Measurements from ENCODE around the gene DENND6B. TPM values are rescaled to one million over a fixed set of nuclear protein-coding genes. Genes with fewer than 3 reads are reported as not detected.

Gene DENND6B
- total RNA-seq, 6 experiments from 2014 or later, result 1.4 to 2.5 (median 1.9) TPM

DNA sequence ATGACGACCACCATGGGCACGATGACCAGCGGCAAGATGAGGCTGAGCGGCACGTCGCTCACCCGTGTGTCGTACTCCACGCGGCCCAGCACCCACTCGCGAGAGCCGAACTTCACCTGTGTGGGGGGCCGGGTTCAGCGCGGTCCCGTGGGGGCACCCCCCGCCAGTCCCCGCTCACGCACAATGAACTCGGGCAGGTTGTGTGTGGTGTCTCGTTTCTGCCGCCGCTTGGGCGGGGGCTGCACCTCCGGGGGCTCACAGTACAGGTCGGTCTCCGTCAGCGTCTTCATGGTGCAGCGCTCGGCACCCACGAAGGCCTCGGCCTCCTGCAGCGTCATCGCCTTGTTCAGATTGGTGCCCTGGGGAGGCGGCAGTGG lies 45.4 kb downstream of the DENND6B start:
- Mint-ChIP-seq H3K4me3 (no peak overlapping the region), H3K36me3 (ENCODE audit: low read depth) (peaks cover 15% of the 10 kb centered on the region; the same call in 1 of the 2 replicates), H3K27ac (no peak overlapping the region), H3K9me3 (no peaks in the 10 kb centered on the region), H3K4me1 (ENCODE audit: low read depth) (peaks cover 5% of the 10 kb centered on the region; the same call in 1 of the 2 replicates), H3K27me3 (ENCODE audit: insufficient read depth) (peaks cover 16% of the 10 kb centered on the region)
- TF ChIP-seq, protein P1, sequence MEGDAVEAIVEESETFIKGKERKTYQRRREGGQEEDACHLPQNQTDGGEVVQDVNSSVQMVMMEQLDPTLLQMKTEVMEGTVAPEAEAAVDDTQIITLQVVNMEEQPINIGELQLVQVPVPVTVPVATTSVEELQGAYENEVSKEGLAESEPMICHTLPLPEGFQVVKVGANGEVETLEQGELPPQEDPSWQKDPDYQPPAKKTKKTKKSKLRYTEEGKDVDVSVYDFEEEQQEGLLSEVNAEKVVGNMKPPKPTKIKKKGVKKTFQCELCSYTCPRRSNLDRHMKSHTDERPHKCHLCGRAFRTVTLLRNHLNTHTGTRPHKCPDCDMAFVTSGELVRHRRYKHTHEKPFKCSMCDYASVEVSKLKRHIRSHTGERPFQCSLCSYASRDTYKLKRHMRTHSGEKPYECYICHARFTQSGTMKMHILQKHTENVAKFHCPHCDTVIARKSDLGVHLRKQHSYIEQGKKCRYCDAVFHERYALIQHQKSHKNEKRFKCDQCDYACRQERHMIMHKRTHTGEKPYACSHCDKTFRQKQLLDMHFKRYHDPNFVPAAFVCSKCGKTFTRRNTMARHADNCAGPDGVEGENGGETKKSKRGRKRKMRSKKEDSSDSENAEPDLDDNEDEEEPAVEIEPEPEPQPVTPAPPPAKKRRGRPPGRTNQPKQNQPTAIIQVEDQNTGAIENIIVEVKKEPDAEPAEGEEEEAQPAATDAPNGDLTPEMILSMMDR (IDR thresholded peaks at IDR 0.05), result no peak
- no peak for DNase-seq

DNA sequence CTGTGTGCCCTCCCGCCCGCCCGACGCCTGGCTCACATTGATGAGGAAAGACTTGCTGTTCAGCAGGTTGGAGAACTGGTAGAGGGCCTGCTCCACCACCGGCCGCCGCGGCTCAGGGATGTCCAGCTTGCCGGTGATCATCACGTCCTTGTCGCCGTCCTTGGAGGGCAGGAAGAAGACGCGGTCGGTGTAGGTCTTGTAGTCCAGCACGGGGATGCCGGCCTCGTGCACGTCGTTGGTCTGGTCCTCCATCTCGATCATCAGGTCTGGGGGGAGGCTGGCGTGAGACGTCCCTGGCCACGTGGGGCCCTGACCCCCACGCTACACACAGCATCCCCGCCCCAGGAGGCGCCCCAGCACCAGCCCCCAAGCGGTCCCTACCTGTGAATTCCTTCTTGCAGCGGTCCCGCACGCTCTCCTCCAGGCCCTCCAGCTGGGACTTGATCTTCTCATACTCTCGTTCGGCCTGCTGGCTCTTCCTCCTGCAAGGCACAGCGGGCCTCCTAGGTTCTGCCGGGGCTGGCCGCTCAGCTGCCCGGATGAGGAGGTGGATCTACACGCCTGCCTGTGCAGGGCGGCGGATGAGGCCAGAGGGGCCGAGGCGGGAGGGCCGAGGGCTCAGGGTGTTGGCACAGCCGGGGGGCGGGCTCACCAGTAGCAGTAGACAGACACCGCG lies 46.0 kb downstream of the DENND6B start:
- Mint-ChIP-seq H3K27ac (no peak overlapping the region; the same call in 1 of the 2 replicates), H3K36me3 (ENCODE audit: low read depth) (peaks cover 15% of the 10 kb centered on the region; the same call in 1 of the 2 replicates), H3K4me3 (no peak overlapping the region), H3K9me3 (no peaks in the 10 kb centered on the region), H3K4me1 (ENCODE audit: low read depth) (peaks cover 5% of the 10 kb centered on the region; the same call in 1 of the 2 replicates), H3K27me3 (ENCODE audit: insufficient read depth) (peaks cover 15% of the 10 kb centered on the region)
- TF ChIP-seq, protein P1 (IDR thresholded peaks at IDR 0.05), result no peak
- no peak for DNase-seq

DNA sequence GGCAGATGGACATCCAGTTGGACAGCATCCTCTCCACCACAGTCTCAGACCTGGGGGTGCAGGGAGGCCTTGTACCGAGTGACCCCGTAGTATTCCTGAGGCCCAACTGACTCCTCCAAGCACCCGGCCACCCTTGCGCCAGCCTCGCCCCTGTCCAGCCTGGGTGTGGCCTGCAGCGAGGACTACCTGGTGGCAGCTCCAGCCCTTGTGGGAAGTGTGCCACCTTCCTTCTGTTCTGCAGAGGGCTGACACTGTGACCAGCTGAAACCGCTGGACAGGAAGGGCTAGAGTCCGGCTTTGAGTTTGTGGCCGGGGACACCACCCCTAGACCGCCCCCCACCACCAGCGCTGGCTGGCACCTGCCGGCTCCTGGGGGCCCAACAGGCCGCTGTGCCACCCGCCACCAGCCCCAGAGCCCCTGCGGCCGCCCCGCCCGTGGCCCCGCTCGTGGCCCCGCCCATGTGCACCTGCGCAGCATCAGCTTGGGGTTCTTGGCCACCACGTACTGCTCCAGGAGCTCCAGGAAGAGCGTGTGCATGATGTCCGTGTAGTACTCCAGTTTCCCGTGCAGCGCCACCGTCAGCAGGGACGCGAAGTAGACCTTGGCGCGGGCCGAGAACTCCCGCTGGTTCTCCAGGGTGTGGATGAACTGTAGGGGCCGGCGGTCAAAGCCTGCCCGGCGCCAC lies 46.6 kb downstream of the DENND6B start:
- DNase-seq, result no peak
- TF ChIP-seq, protein P1 (IDR thresholded peaks at IDR 0.05), result no peak
- Mint-ChIP-seq H3K27ac (no peak overlapping the region), H3K4me1 (ENCODE audit: low read depth) (peaks cover 5% of the 10 kb centered on the region; the same call in 1 of the 2 replicates), H3K4me3 (no peak overlapping the region), H3K9me3 (no peaks in the 10 kb centered on the region), H3K27me3 (ENCODE audit: insufficient read depth) (peaks cover 12% of the 10 kb centered on the region), H3K36me3 (ENCODE audit: low read depth) (peaks cover 15% of the 10 kb centered on the region; the same call in 1 of the 2 replicates)

DNA sequence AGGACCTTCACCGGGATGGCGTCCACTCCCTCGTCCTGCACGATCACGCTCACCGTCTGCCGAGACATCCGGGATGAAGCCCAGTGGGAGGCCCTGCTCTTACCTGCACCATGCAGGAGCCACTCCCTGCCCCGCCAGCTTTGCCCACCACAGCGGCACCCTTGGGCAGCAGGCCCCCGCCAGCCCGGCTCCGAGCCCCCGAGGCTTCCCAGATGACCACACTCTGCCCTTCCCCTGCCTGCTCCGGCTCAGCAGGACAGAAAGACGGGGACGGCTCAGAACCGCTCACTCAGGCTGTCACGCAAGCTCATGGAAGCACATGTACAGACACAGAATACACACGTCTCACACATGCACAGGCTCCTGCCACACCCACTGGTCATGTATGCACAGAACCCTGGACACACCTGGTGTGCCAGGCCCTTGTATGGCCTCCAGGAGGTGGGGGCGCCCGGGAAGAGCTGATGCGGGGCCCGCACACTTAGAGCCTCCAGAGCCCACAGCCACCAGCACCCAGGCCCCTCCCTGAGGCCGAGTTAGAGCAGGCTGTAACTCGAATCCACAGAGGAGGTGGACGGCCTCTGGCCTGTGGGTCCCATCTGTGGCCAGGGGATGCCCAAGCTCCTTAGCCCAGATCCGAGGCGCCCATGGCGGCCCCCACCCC lies 47.7 kb downstream of the DENND6B start:
- no peak overlapping the region for H3K27ac Mint-ChIP-seq
- no peaks in the 10 kb centered on the region for H3K9me3 Mint-ChIP-seq
- peaks cover 8% of the 10 kb centered on the region for H3K27me3 Mint-ChIP-seq (ENCODE audit: insufficient read depth)
- no peak overlapping the region; the same call in 1 of the 2 replicates for H3K4me3 Mint-ChIP-seq
- H3K4me1 Mint-ChIP-seq (ENCODE audit: low read depth), result peaks cover 7% of the 10 kb centered on the region; the same call in 1 of the 2 replicates
- DNase-seq, result no peak
- H3K36me3 Mint-ChIP-seq (ENCODE audit: low read depth), result peaks cover 13% of the 10 kb centered on the region
- TF ChIP-seq, protein P1 (IDR thresholded peaks at IDR 0.05), result no peak

DNA sequence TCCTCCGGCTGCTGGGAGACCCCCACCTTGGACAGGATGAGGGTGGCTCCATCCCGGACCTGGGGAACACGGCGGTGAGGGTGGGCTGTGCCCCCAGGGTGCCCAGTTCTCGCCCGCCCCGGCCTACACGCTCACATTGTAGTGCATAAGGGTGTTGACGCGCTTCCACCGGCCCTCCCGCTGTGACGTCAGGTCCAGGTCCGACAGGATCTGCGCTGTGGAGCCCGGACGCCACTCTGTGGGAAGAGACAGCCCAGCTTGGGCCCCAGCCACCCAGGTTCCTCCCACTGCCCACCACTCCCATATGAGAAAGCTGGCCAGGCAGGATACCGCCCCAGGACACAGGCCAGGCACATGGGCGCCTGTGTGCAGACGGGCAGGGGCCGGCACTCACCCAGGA lies 48.4 kb downstream of the DENND6B start:
- DNase-seq, result no peak
- TF ChIP-seq, protein P1 (IDR thresholded peaks at IDR 0.05), result no peak; the same call in none of the 2 replicates
- Mint-ChIP-seq H3K36me3 (ENCODE audit: low read depth) (peaks cover 18% of the 10 kb centered on the region), H3K27ac (no peak overlapping the region), H3K4me1 (ENCODE audit: low read depth) (peaks cover 12% of the 10 kb centered on the region; the same call in 1 of the 2 replicates), H3K9me3 (no peaks in the 10 kb centered on the region), H3K4me3 (no peak overlapping the region), H3K27me3 (ENCODE audit: insufficient read depth) (peaks cover 8% of the 10 kb centered on the region)

Data from HFFc6 (cell line).